GM12872 (cell line): ENCODE results near the gene RETREG3.

Source experiments
- CTCF ChIP-seq: IDR thresholded peaks from 3 replicates; pipeline ENCODE4 v1.5.1; 2011; ENCODE audit warnings: low read depth, mild to moderate bottlenecking, low read length, moderate library complexity; ENCODE audit not compliant: insufficient read depth

Gene RETREG3

GRCh38 chr17:42541041-42541833, 67.9 kb downstream of the RETREG3 start:
- TF ChIP-seq CTCF: no peak

GRCh38 chr17:42538482-42538881, 70.7 kb downstream of the RETREG3 start:
- no peak for TF ChIP-seq CTCF

GRCh38 chr17:42537826-42538451, 71.2 kb downstream of the RETREG3 start:
- no peak for TF ChIP-seq CTCF

- TF ChIP-seq CTCF: no peak
Measured at GRCh38 chr17:42537156-42537805, 71.9 kb downstream of the RETREG3 start.

- no peak for TF ChIP-seq CTCF
Measured at GRCh38 chr17:42536372-42537155, 72.6 kb downstream of the RETREG3 start.

DNA sequence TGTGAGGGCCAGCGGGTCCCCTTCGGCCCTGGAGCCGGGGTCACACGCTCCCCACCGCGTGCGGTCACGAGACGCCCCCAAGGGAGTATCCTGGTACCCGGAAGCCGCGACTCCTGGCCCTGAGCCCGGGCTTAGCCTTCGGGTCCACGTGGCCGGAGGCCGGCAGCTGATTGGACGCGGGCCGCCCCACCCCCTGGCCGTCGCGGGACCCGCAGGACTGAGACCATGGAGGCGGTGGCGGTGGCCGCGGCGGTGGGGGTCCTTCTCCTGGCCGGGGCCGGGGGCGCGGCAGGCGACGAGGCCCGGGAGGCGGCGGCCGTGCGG, 73.2 kb downstream of the RETREG3 start, which contains the start of gene NAGLU:
NAGLU (plus strand) TSS at position 194 of the 324 bp plus-strand sequence; CDS start at position 226, 32 bp downstream.
- no peak for TF ChIP-seq CTCF
